Astrocyte of the spinal cord (primary cell): ENCODE data around the gene SCN2B.

Experiments
- DNase-seq: peaks from one replicate; pipeline ENCODE4 v3.0.0; 2011; ENCODE audit warnings: low read depth, low spot score
- H3K4me3 ChIP-seq: 2 replicates; pipeline ENCODE4 v1.5.1; 2011; ENCODE audit warnings: low read depth, mild to moderate bottlenecking, low read length, moderate library complexity
- in situ Hi-C: cut with HindIII; loops from 2 replicates; pipeline ENCODE4 v1.10.0; 2017; ENCODE audit warnings: low sequenced_read_pairs
- TF ChIP-seq, protein P1 (sequence below): IDR thresholded peaks from 2 replicates; pipeline ENCODE4 v1.5.1; 2012; ENCODE audit warnings: low read depth, mild to moderate bottlenecking, low read length, inconsistent platforms

SCN2B gene

GRCh38 chr11:118151431-118151830 lies 25.0 kb downstream of the SCN2B start:
- in situ Hi-C loops, result no loop called here
- no peak for DNase-seq
- TF ChIP-seq, protein P1, sequence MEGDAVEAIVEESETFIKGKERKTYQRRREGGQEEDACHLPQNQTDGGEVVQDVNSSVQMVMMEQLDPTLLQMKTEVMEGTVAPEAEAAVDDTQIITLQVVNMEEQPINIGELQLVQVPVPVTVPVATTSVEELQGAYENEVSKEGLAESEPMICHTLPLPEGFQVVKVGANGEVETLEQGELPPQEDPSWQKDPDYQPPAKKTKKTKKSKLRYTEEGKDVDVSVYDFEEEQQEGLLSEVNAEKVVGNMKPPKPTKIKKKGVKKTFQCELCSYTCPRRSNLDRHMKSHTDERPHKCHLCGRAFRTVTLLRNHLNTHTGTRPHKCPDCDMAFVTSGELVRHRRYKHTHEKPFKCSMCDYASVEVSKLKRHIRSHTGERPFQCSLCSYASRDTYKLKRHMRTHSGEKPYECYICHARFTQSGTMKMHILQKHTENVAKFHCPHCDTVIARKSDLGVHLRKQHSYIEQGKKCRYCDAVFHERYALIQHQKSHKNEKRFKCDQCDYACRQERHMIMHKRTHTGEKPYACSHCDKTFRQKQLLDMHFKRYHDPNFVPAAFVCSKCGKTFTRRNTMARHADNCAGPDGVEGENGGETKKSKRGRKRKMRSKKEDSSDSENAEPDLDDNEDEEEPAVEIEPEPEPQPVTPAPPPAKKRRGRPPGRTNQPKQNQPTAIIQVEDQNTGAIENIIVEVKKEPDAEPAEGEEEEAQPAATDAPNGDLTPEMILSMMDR, result no peak
- no peak overlapping the region for H3K4me3 ChIP-seq

GRCh38 chr11:118149493-118149892 lies 26.9 kb downstream of the SCN2B start:
- TF ChIP-seq, protein P1, result no peak
- in situ Hi-C loops, result no loop called here
- no peak overlapping the region for H3K4me3 ChIP-seq
- no peak for DNase-seq

GRCh38 chr11:118148856-118149255 lies 27.6 kb downstream of the SCN2B start:
- in situ Hi-C loops, result no loop called here
- no peak overlapping the region for H3K4me3 ChIP-seq
- no peak for DNase-seq
- TF ChIP-seq, protein P1, result no peak

DNA sequence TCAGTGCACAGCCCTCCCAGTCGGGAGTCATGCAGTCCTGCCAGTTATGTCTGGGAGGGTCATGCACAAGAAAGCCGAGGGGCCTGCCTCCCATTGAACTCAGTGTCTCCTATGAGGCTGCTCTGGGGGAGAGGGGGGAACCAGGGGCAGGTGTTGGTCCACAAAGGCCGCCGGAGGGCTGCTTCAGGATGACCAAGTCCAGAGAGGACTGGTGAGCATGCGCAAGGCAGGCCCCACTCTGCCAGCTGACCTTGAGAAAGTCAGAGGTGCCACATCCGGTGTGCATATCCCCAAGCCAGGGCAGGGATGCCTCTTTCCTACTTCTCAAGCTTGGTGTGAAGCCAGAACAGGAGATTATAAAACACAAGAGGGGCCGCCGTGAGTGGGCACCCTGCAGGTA lies 28.2 kb downstream of the SCN2B start:
- DNase-seq, result no peak
- TF ChIP-seq, protein P1, result no peak
- no peak overlapping the region for H3K4me3 ChIP-seq
- in situ Hi-C loops, result no loop called here

- H3K4me3 ChIP-seq, result no peak overlapping the region
- TF ChIP-seq, protein P1, result no peak
- no peak for DNase-seq
- in situ Hi-C loops, result no loop called here
Observed at GRCh38 chr11:118147502-118147901, 28.9 kb downstream of the SCN2B start.

GRCh38 chr11:118146554-118146953 lies 29.9 kb downstream of the SCN2B start:
- in situ Hi-C loops, result no loop called here
- no peak for DNase-seq
- TF ChIP-seq, protein P1, result no peak
- no peak overlapping the region for H3K4me3 ChIP-seq
